Fibroblast of skin of left biceps (primary cell): ENCODE measurements around the gene IGSF21.
"Not testable (repeated sequence)": the region's sequence is repeated elsewhere in the genome, so short reads cannot be mapped to it uniquely, and the experiment has no call there.

Experiments
- DNase-seq, 2 experiments: peaks; one replicate each; pipeline ENCODE4 v3.0.0-alpha.2; 2013; ENCODE audit warnings: low read depth in 2 of 2

Gene IGSF21

DNA sequence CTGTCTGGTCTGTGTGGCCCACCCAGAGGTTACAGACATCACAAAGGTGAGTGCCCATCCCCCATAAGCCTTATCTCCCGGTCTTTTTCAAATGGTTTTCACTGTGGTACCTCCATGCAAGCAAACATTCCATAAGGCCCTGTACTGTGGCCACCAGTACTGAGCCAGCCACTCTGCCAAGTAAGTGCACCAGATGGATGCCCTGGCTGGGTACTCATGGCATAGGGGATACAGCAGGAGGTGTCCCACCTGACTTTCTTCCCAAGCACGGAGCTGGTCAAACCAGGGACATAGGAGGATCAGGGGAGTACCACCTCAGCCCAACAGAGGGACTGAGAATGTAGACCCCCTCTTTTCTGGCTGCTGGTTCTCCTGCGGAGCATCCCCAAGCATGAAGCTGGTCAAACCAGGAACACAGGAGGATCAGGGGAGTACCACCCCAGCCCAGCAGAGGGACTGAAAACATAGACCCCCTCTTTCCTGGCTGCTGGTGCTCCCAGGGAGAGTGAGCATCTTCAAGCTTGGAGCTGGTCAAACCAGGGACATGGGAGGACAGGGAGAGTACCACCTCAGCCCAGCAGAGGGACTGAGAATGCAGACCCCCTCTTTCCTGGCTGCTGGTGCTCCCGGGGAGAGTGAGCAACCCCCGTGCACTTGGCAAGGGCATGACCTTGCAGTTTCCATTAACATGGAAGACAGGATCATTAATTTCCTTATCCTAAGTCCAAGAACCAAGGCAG lies 291.4 kb downstream of the IGSF21 start:
- DNase-seq, result no peak

GRCh38 chr1:18400347-18401102 lies 292.9 kb downstream of the IGSF21 start:
- no peak for DNase-seq

DNA sequence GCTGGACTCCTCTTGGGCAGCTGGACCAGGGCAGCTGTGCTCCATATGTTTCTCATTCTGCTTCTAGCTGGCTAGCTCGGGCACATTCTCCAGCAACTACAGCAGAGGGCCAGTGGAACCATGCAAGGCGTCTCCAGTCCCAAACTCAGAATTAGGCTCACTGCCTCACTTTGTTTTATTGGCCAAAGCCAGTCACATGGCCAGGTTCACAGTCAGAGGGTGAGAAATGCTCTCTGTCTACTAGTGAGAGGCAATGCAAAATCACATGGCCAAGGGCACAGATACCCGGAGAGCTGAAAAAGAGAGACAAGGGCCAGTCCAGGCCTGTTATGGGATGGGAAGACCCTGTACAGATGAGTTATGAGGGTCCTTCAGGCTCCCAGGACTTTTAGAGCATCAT lies 294.3 kb downstream of the IGSF21 start:
- DNase-seq, result no peak

DNA sequence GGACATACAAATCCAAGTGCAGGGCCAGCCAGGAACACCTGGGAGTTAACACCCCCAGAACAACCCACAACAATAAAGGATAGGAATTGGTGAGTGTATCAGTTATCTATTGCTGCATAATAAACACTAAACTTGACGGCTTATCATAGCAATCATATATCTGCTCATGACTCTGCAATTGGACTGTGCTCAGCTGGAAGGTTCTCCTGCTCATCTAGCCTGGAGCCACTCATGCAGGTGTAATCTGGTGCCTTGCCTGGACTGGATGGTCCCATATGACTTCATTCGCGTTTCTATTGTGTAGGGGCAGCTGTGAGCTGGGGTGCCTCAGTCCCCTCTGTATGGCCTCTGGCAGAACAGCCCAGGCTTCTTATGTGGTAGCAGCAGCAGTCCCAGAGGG lies 296.9 kb downstream of the IGSF21 start:
- no peak for DNase-seq

- no peak for DNase-seq
Measured at GRCh38 chr1:18407166-18408045, 299.8 kb downstream of the IGSF21 start.

- no peak for DNase-seq
Measured at GRCh38 chr1:18408656-18409370, 301.2 kb downstream of the IGSF21 start.

DNA sequence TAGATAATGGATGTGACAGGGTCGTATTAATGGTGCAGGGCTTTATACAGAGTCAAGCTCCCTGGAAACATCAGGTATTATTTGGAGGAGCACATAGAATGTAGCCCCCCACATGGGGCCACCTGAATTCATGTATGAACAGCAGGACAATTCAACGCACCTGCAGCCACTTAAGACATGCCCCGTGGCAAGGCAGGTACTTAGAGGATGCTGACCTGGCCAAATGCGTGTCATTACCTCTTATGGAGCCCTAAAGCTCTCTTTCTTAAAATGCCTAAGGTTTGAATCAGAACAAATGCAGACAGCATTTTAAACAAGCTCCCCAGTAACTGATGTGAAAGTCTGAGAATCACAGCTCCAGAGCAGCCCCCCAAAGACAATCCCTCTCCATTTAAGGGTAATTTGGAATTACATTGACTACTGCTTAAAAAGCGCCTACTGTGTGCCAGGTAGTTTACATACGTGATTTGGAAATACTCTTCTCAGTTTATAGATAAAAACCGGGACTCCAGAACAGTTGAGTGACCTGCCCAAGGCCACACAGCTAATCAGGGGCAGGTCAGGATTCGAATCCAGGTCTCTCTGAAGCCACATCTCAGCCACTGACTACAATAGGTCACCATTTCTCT lies 302.1 kb downstream of the IGSF21 start:
- DNase-seq, result no peak

DNA sequence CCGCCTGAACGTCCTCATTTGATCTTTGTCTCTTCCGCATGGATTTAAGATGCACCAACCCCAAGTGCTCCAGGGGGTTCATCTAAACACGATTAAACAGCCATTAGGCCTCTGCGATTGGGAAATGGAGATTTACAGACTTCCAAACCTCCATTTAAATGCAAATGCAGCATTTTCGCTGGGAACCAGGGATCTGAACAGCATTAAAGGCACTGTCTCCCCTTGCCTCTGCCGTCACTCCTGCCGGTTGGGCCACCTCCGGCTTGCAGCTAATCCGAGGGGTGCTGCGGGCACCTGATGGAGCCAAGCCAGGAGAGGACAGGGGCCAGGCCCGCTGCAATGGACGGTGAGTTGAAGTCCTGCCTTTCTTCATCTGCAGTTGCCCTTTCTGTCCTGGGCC lies 302.8 kb downstream of the IGSF21 start:
- DNase-seq, result no peak

- no peak for DNase-seq
Measured at GRCh38 chr1:18411321-18411720, 303.7 kb downstream of the IGSF21 start.

GRCh38 chr1:18411820-18412641 lies 304.4 kb downstream of the IGSF21 start:
- DNase-seq, result no peak

- no peak for DNase-seq
Measured at GRCh38 chr1:18412882-18413353, 305.3 kb downstream of the IGSF21 start.

GRCh38 chr1:18413541-18414305 lies 306.1 kb downstream of the IGSF21 start:
- no peak for DNase-seq

DNA sequence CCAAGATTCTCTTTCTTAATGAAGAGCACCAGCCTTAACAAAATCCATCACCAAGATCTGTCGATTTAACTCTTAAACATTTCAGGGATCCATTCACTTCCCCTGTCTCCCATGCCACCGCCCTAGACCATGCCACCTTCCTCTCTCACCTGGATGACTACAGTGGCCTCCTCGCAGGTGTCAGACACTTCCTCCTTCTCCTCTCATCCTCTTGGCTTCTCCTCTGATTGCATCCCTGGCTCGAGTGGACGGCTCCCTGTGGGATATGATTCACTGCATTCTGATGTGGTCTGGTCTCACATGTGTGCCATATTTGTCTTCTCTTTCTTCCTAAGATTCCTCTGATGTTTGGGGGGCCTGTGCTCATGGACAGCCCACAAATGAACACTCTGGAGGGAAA lies 306.7 kb downstream of the IGSF21 start:
- no peak for DNase-seq

- no peak for DNase-seq
Measured at GRCh38 chr1:18414872-18415447, 307.4 kb downstream of the IGSF21 start.

GRCh38 chr1:18415448-18416027 lies 307.9 kb downstream of the IGSF21 start:
- no peak for DNase-seq

- not testable (repeated sequence) for DNase-seq
Measured at GRCh38 chr1:18416126-18416525, 308.5 kb downstream of the IGSF21 start.

GRCh38 chr1:18417316-18418269 lies 310.0 kb downstream of the IGSF21 start:
- no peak for DNase-seq
